Colonic mucosa (tissue), 4 donors: ENCODE data around the gene NBEA. TPM values are rescaled to one million over a fixed set of nuclear protein-coding genes. Genes with fewer than 3 reads are reported as not detected.
"Not testable (repeated sequence)": the region's sequence is repeated elsewhere in the genome, so short reads cannot be mapped to it uniquely, and the experiment has no call there.

Experiments
- DNase-seq: peaks from one replicate; pipeline ENCODE4 v3.0.0-alpha.2; 2020
- H3K27ac ChIP-seq: fragments of 200-600 bp; one replicate; pipeline ENCODE4 v1.8.0; 2021
- H3K27me3 ChIP-seq: fragments of 200-600 bp; one replicate; pipeline ENCODE4 v1.8.0; 2021
- H3K36me3 ChIP-seq: fragments of 200-600 bp; one replicate; pipeline ENCODE4 v1.8.0; 2021
- H3K4me1 ChIP-seq: fragments of 200-600 bp; one replicate; pipeline ENCODE4 v1.8.0; 2021; ENCODE audit warnings: mild to moderate bottlenecking
- H3K4me3 ChIP-seq: fragments of 200-600 bp; one replicate; pipeline ENCODE4 v1.8.0; 2021
- H3K9ac ChIP-seq, 2 donors: one replicate each; pipeline ENCODE4 v1.7.0; 2013; ENCODE audit warnings: control low read depth in 2 of 2, low read depth in 2 of 2, low read length in 2 of 2
- H3K9me3 ChIP-seq: fragments of 200-600 bp; one replicate; pipeline ENCODE4 v1.8.0; 2021
- CTCF ChIP-seq: fragments of 200-600 bp; IDR thresholded peaks from one replicate; pipeline ENCODE4 v1.8.0; 2022; ENCODE audit warnings: antibody characterized with exemption, mild to moderate bottlenecking
- intact Hi-C: fragments of 100-400 bp; cut with DNase I; formaldehyde crosslinking; loops from one replicate; pipeline ENCODE4 v1.14.1; 2022
- total RNA-seq, 2 donors: library from RNA; stranded (reverse); fragmentation: NEBNext Ultra II Directional in 1 of 2; extraction: Animal tissue kit (Norgen Biotek cat#: 25700) in 1 of 2; gene quantifications; one replicate each; pipeline ENCODE4 v1.2.1, GENCODE V29; 2021
- donor health status: healthy.
- donor health status: DM: no; HTN: no; CAD: no.
- donor health status: DM: no; HTN: no; CAD: no.

NBEA gene
- total RNA-seq, 2 donors from 2014 or later: 1.9 to 5.5 TPM

- H3K9me3 ChIP-seq: no peaks in the 10 kb centered on the region
- H3K9ac ChIP-seq: no peak overlapping the region
- intact Hi-C loops: no loop called here
- H3K36me3 ChIP-seq: no peaks in the 10 kb centered on the region
- H3K4me1 ChIP-seq: no peaks in the 10 kb centered on the region
- H3K4me3 ChIP-seq: no peak overlapping the region
- TF ChIP-seq CTCF: no peak
- DNase-seq: no peak
- H3K27ac ChIP-seq: no peak overlapping the region
- no peaks in the 10 kb centered on the region for H3K27me3 ChIP-seq
Observed at GRCh38 chr13:35387682-35388250, 445.7 kb downstream of the NBEA start.

DNA sequence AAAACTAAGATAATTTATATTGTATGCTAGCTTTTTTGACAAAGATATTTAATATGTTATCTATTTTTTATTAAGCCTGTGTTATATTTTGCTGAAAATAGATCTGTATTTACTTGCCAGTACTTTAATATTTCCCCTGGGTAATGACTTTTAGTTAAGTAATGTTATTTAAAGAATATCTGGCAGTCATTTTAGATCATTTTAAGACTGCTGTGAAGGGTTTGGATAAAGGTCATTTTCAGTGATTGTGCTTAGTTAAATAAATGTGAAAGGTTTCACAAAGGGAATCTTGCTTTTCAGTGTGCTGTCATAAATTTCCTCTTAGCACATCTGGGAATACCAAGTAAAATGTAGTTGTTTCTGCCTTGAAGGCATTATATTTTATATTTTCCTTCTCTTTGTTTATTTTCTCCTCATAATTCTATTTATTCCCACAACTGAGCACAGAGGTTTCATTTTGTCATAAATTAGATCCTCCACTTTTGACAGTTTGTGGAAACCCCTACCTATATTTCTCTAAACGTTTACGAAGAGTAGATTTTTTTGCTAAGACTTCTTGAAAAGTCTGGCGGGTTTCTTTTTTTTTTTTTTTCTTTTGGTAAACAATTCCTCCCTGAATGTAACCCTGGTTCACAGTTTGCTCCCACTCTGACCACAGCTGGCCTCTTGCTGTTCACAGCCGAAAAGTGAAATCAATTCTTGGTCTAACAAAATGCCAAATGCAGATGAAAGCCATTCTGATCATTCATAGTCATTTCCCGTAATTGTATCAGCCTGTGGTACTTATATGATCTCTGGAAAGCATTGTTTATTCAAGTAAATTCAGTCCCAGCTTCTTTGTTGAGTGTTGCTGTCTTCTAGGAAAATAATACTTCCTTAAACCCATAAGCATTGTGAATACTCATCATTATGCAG lies 446.6 kb downstream of the NBEA start:
- DNase-seq: no peak
- no peaks in the 10 kb centered on the region for H3K9me3 ChIP-seq
- no peak overlapping the region for H3K4me3 ChIP-seq
- TF ChIP-seq CTCF: no peak
- no peaks in the 10 kb centered on the region for H3K36me3 ChIP-seq
- H3K27me3 ChIP-seq: no peaks in the 10 kb centered on the region
- no peak overlapping the region for H3K9ac ChIP-seq
- intact Hi-C loops: no loop called here
- no peak overlapping the region for H3K27ac ChIP-seq
- no peaks in the 10 kb centered on the region for H3K4me1 ChIP-seq

- no peak for DNase-seq
- Histone ChIP-seq H3K4me1 (no peaks in the 10 kb centered on the region), H3K27me3 (no peaks in the 10 kb centered on the region), H3K9me3 (no peaks in the 10 kb centered on the region), H3K9ac (no peak overlapping the region), H3K4me3 (no peak overlapping the region), H3K27ac (no peak overlapping the region), H3K36me3 (no peaks in the 10 kb centered on the region)
- intact Hi-C loops: no loop called here
- TF ChIP-seq CTCF: no peak
Observed at GRCh38 chr13:35389535-35389934, 447.5 kb downstream of the NBEA start.

DNA sequence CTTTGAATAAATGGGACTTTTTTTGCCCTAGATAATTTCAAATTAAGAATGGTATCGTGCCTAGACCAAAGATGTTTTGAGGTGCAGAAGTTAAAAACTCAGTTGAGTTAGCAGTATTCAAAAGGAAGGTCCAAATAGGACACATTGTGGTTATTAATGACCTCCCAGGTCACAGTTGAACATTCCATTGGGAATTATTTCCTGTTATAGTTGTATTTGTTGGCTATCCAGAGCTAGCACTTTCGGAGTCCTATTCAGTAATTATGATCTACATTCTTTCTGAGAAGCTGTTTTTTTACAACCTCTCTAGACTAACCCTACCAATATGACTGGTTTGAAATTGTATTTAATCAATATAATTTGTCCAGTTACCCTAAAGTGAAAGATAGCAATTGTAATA lies 450.7 kb downstream of the NBEA start:
- intact Hi-C loops: no loop called here
- no peak for TF ChIP-seq CTCF
- Histone ChIP-seq H3K9ac (no peak overlapping the region), H3K9me3 (no peaks in the 10 kb centered on the region), H3K4me3 (no peak overlapping the region), H3K27ac (no peak overlapping the region), H3K36me3 (no peaks in the 10 kb centered on the region), H3K27me3 (no peaks in the 10 kb centered on the region), H3K4me1 (no peaks in the 10 kb centered on the region)
- DNase-seq: no peak

- TF ChIP-seq CTCF: no peak
- H3K4me3 ChIP-seq: no peak overlapping the region
- H3K9ac ChIP-seq: no peak overlapping the region
- intact Hi-C loops: no loop called here
- no peak for DNase-seq
- no peaks in the 10 kb centered on the region for H3K9me3 ChIP-seq
- no peaks in the 10 kb centered on the region for H3K27me3 ChIP-seq
- no peak overlapping the region for H3K27ac ChIP-seq
- H3K36me3 ChIP-seq: no peaks in the 10 kb centered on the region
- no peaks in the 10 kb centered on the region for H3K4me1 ChIP-seq
Observed at GRCh38 chr13:35393886-35394285, 451.8 kb downstream of the NBEA start.

DNA sequence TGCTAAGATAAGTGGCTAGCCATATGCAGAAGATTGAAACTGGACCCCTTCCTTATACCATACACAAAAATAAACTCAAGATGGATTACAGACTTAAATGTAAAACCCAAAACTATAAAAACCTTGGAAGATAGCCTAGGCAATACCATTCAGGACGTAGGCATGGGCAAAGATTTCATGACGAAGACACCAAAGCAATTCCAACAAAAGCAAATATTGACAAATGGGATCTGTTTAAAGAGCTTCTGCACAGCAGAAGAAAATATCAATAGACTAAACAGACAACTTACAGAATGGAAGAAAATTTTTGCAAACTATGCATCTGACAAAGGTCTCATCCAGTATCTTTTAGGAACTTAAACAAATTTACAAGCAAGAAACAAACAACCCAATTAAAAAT lies 466.2 kb downstream of the NBEA start:
- DNase-seq, intact Hi-C loops: not testable (repeated sequence)

More for the DNA sequence above, 466.2 kb downstream of the NBEA start:
- not testable (repeated sequence) for H3K4me1 ChIP-seq, H3K27ac ChIP-seq, H3K36me3 ChIP-seq, H3K27me3 ChIP-seq, H3K9me3 ChIP-seq, H3K9ac ChIP-seq, H3K4me3 ChIP-seq
